Neural progenitor cell (in vitro differentiated cells): Measurements from ENCODE around the gene NASP. TPM values are rescaled to one million over a fixed set of nuclear protein-coding genes. Genes with fewer than 3 reads are reported as not detected.

Source experiments
- DNase-seq: peaks from one replicate; pipeline ENCODE4 v3.0.0-alpha.2; 2016; ENCODE audit warnings: low spot score
- H2AFZ ChIP-seq: fragments of 200-600 bp; sonication (generic); replicated peaks from 2 replicates; pipeline ENCODE4 v1.6.1; 2016; ENCODE audit warnings: antibody characterized with exemption
- H3F3A ChIP-seq: fragments of 200-600 bp; sonication (generic); 2 replicates; pipeline ENCODE4 v1.6.1; 2016; ENCODE audit warnings: antibody characterized with exemption, low read depth
- H3K27ac ChIP-seq: fragments of 200-600 bp; sonication (generic); 2 replicates; pipeline ENCODE4 v1.5.1; 2016; ENCODE audit warnings: mild to moderate bottlenecking
- H3K27me3 ChIP-seq: fragments of 200-600 bp; sonication (generic); 2 replicates; pipeline ENCODE4 v1.6.1; 2016; ENCODE audit warnings: mild to moderate bottlenecking, moderate library complexity
- H3K36me3 ChIP-seq: fragments of 200-600 bp; sonication (generic); 2 replicates; pipeline ENCODE4 v1.5.1; 2016
- H3K4me1 ChIP-seq: fragments of 200-600 bp; sonication (generic); 2 replicates; pipeline ENCODE4 v1.6.1; 2016; ENCODE audit warnings: mixed run types
- H3K4me2 ChIP-seq: fragments of 200-600 bp; sonication (generic); 2 replicates; pipeline ENCODE4 v1.6.1; 2016
- H3K4me3 ChIP-seq: fragments of 200-600 bp; sonication (generic); 2 replicates; pipeline ENCODE4 v1.5.1; 2016
- H3K79me2 ChIP-seq: fragments of 200-600 bp; sonication (generic); 2 replicates; pipeline ENCODE4 v1.6.1; 2016; ENCODE audit warnings: low read depth
- H3K9ac ChIP-seq: fragments of 200-600 bp; sonication (generic); 2 replicates; pipeline ENCODE4 v1.6.1; 2016
- H3K9me3 ChIP-seq: fragments of 200-600 bp; sonication (generic); 2 replicates; pipeline ENCODE4 v1.5.1; 2016; ENCODE audit warnings: low read depth
- H4K20me1 ChIP-seq: fragments of 200-600 bp; sonication (generic); 2 replicates; pipeline ENCODE4 v1.6.1; 2016; ENCODE audit warnings: low read depth
- H3K27ac Mint-ChIP-seq: 3 replicates; pipeline ENCODE4 v1.8.0; 2021; ENCODE audit warnings: mixed read lengths
- H3K27me3 Mint-ChIP-seq: 2 replicates; pipeline ENCODE4 v1.8.0; 2022; ENCODE audit warnings: low read depth, mild to moderate bottlenecking, inconsistent platforms, moderate library complexity, mixed read lengths; ENCODE audit not compliant: insufficient read depth
- H3K36me3 Mint-ChIP-seq: 3 replicates; pipeline ENCODE4 v1.8.0; 2021; ENCODE audit warnings: mixed read lengths
- H3K4me1 Mint-ChIP-seq: 3 replicates; pipeline ENCODE4 v1.8.0; 2021; ENCODE audit warnings: mixed read lengths
- H3K4me3 Mint-ChIP-seq: 3 replicates; pipeline ENCODE4 v1.8.0; 2021; ENCODE audit warnings: mild to moderate bottlenecking, moderate library complexity, mixed read lengths
- H3K9me3 Mint-ChIP-seq: 3 replicates; pipeline ENCODE4 v1.8.0; 2020; ENCODE audit warnings: mixed read lengths
- CTCF ChIP-seq: fragments of 200-600 bp; sonication (generic); IDR thresholded peaks from 2 replicates; pipeline ENCODE4 v1.5.1; 2017; ENCODE audit warnings: antibody characterized with exemption, mild to moderate bottlenecking
- EZH2 ChIP-seq: fragments of 200-600 bp; sonication (generic); IDR thresholded peaks from 2 replicates; pipeline ENCODE4 v1.6.1; 2017; ENCODE audit warnings: antibody characterized with exemption, mild to moderate bottlenecking, moderate library complexity
- EZH2phosphoT487 ChIP-seq: fragments of 200-600 bp; sonication (generic); IDR thresholded peaks from 2 replicates; pipeline ENCODE4 v1.6.1; 2017; ENCODE audit warnings: antibody characterized with exemption
- total RNA-seq: library from RNA; depleted of rRNA; stranded (reverse); fragments of >200 nt; gene quantifications from 2 replicates; pipeline ENCODE4 v1.2.3, GENCODE V29; 2015; ENCODE audit warnings: low replicate concordance

NASP gene
- total RNA-seq, 1 donor from 2014 or later, result 337 TPM

GRCh38 chr1:45557422-45557944 lies 26.4 kb upstream of the NASP start:
- Histone ChIP-seq H3K4me2 (no peak overlapping the region), H4K20me1 (peaks cover 18% of the 10 kb centered on the region), H3K9me3 (no peaks in the 10 kb centered on the region), H3K4me3 (no peak overlapping the region), H3K36me3 (no peaks in the 10 kb centered on the region), H3F3A (peaks cover 7% of the 10 kb centered on the region), H3K4me1 (no peaks in the 10 kb centered on the region), H2AFZ (no peak overlapping the region), H3K27me3 (no peaks in the 10 kb centered on the region), H3K79me2 (peaks cover 95% of the 10 kb centered on the region), H3K27ac (peak overlapping the region; percentile 49), H3K9ac (no peak overlapping the region)
- Mint-ChIP-seq H3K9me3 (no peaks in the 10 kb centered on the region), H3K27me3 (no peaks in the 10 kb centered on the region), H3K4me3 (no peak overlapping the region), H3K36me3 (peaks cover 29% of the 10 kb centered on the region), H3K4me1 (peaks cover 7% of the 10 kb centered on the region), H3K27ac (peak overlapping the region; percentile 54)
- no peak for DNase-seq
- TF ChIP-seq EZH2phosphoT487 (no peak), EZH2 (no peak), CTCF (no peak)

- no peaks in the 10 kb centered on the region for H3K9me3 ChIP-seq
- Mint-ChIP-seq H3K4me1 (no peaks in the 10 kb centered on the region), H3K27ac (no peak overlapping the region), H3K9me3 (no peaks in the 10 kb centered on the region), H3K36me3 (peaks cover 40% of the 10 kb centered on the region), H3K4me3 (no peak overlapping the region), H3K27me3 (no peaks in the 10 kb centered on the region)
- no peak for DNase-seq
- H3K4me3 ChIP-seq, result no peak overlapping the region
- H2AFZ ChIP-seq, result no peak overlapping the region
- H3K27ac ChIP-seq, result no peak overlapping the region
- TF ChIP-seq EZH2phosphoT487 (no peak), EZH2 (no peak), CTCF (no peak)
- H3K36me3 ChIP-seq, result no peaks in the 10 kb centered on the region
- no peak overlapping the region for H3K4me2 ChIP-seq
- H3K27me3 ChIP-seq, result no peaks in the 10 kb centered on the region
- H3K9ac ChIP-seq, result no peak overlapping the region
- peaks cover 54% of the 10 kb centered on the region for H3K79me2 ChIP-seq
- no peaks in the 10 kb centered on the region for H3K4me1 ChIP-seq
- H3F3A ChIP-seq, result peaks cover 1% of the 10 kb centered on the region
- H4K20me1 ChIP-seq, result peaks cover 4% of the 10 kb centered on the region
Measured at GRCh38 chr1:45563843-45564242, 20.0 kb upstream of the NASP start.

GRCh38 chr1:45566722-45567121 lies 17.1 kb upstream of the NASP start:
- H3K36me3 Mint-ChIP-seq, result peaks cover 34% of the 10 kb centered on the region
- Histone ChIP-seq H3K27ac (no peak overlapping the region), H3K4me3 (no peak overlapping the region), H2AFZ (no peak overlapping the region), H3F3A (peaks cover 18% of the 10 kb centered on the region), H3K27me3 (no peaks in the 10 kb centered on the region), H3K4me2 (no peak overlapping the region), H3K36me3 (no peaks in the 10 kb centered on the region), H3K79me2 (peaks cover 26% of the 10 kb centered on the region), H3K4me1 (no peaks in the 10 kb centered on the region), H4K20me1 (peaks cover 10% of the 10 kb centered on the region), H3K9ac (no peak overlapping the region), H3K9me3 (no peaks in the 10 kb centered on the region)
- no peak overlapping the region for H3K27ac Mint-ChIP-seq
- no peaks in the 10 kb centered on the region for H3K9me3 Mint-ChIP-seq
- no peaks in the 10 kb centered on the region for H3K27me3 Mint-ChIP-seq
- no peak for DNase-seq
- H3K4me3 Mint-ChIP-seq, result no peak overlapping the region
- TF ChIP-seq EZH2phosphoT487, result no peak
- TF ChIP-seq EZH2, result no peak
- no peak for TF ChIP-seq CTCF
- no peaks in the 10 kb centered on the region for H3K4me1 Mint-ChIP-seq
